Fibroblast of mammary gland (primary cell): Measurements from ENCODE around the gene HMCN1.

Experiments
- DNase-seq: peaks from one replicate; pipeline ENCODE4 v3.0.0-alpha.2; 2010; ENCODE audit warnings: low read depth
- H3K4me3 ChIP-seq: 2 replicates; pipeline ENCODE4 v1.5.1; 2011; ENCODE audit warnings: low read depth, mild to moderate bottlenecking, low read length, moderate library complexity; ENCODE audit not compliant: control insufficient read depth
- TF ChIP-seq, protein P1 (sequence below): conservative IDR thresholded peaks from 2 replicates; pipeline ENCODE4 v1.5.1; 2011; ENCODE audit warnings: low read depth, low read length, inconsistent platforms; ENCODE audit not compliant: control insufficient read depth, insufficient read depth

HMCN1 gene

DNA sequence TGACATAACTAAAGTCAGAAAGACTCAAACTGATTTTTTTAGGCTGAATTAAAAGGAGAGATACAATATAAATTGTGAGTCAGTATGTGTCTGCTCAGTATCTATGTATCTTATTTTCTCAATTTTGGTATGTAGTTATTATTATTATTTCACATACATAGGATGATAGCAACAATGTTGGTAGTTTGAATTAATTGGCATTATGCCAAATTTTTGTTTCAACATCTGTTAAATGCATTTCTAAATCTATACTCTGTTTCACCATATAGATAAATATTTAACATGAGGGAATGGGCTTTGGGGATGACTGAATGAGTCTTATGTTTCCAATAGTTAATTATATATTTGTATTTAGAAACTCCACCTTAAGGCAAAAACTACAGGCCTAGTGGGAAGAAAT, 12.6 kb upstream of the HMCN1 start:
- H3K4me3 ChIP-seq = no peak overlapping the region
- TF ChIP-seq, protein P1, sequence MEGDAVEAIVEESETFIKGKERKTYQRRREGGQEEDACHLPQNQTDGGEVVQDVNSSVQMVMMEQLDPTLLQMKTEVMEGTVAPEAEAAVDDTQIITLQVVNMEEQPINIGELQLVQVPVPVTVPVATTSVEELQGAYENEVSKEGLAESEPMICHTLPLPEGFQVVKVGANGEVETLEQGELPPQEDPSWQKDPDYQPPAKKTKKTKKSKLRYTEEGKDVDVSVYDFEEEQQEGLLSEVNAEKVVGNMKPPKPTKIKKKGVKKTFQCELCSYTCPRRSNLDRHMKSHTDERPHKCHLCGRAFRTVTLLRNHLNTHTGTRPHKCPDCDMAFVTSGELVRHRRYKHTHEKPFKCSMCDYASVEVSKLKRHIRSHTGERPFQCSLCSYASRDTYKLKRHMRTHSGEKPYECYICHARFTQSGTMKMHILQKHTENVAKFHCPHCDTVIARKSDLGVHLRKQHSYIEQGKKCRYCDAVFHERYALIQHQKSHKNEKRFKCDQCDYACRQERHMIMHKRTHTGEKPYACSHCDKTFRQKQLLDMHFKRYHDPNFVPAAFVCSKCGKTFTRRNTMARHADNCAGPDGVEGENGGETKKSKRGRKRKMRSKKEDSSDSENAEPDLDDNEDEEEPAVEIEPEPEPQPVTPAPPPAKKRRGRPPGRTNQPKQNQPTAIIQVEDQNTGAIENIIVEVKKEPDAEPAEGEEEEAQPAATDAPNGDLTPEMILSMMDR = no peak
- DNase-seq = no peak

DNA sequence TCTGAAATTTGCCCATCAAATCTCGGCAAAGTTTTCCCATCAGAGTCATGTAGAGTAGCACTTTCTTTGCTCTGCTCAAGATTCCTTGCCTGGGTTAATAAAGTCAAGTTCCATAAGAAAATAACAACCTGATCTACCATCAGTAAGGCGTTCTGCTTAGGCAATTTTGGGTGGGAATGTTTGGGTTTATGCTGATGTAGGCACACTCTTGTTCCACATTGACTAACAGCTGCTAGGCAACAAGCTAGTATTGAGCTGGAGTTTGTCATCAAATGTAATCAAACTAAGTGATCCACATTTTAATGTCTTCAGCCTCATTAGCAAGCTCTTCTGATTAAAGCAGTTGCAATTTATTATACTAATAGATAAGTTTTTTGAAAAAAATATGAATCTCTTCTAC, 12.1 kb upstream of the HMCN1 start:
- no peak overlapping the region for H3K4me3 ChIP-seq
- no peak for DNase-seq
- TF ChIP-seq, protein P1 = no peak

DNA sequence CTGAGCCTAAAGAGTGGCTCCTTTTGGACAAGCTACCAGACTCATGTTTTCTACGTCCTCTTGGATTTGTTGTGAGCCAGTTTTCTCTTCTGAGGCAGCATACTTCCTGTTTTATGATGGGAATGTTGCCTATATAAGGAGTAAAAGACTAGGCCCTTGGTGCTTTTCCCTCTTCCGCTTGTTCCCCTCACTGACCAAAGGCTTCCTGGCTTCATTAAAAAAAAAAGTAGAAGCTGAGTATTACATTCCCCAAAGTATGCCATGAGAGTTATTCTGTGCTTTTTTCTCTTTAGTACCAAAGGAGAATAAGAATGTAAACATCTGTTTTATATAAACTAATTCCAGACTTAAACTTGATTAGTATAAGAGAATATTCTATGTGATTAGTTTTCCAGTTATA, 6.5 kb upstream of the HMCN1 start:
- no peak for DNase-seq
- TF ChIP-seq, protein P1 = no peak
- H3K4me3 ChIP-seq = no peak overlapping the region

DNA sequence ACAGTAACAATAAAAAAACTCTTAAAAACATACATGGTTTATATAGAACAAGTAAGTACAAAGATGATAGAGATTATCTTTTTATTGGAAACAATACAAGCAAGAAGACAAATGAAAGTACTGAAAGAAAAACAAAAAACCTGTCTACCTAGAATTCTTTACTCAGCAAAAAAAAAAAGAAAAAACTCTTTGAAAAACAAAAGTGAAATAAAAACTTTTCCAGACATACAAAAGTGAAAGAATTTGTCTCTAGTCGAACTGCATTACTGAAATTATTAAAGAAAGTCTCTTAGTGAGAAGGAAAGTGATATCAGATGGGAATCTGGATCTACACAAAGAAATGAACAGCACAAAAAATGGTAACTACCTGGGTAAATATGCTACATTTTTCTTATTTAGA, 2.7 kb upstream of the HMCN1 start:
- TF ChIP-seq, protein P1 = no peak
- no peak for DNase-seq
- H3K4me3 ChIP-seq = no peak overlapping the region

DNA sequence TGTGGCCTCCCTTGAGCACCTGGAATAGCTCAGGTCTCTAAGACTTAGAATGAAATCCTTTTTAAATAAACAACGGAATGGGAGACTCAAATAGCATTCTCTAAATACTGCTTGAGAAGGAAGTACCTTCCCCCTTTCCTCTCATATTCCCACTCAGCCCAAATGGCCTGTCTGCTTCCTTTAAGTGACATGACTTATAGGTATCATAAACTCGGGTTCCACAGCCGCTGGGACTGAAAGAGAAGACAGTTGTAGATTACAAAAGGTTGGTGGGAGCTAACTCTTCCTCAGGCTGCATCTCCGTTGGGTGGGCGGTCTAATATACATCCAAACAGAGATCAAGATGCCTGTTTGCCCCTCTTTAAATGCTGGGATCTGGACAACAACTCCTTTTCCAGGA, 1.2 kb upstream of the HMCN1 start:
- H3K4me3 ChIP-seq = no peak overlapping the region
- TF ChIP-seq, protein P1 = no peak
- no peak for DNase-seq

DNA sequence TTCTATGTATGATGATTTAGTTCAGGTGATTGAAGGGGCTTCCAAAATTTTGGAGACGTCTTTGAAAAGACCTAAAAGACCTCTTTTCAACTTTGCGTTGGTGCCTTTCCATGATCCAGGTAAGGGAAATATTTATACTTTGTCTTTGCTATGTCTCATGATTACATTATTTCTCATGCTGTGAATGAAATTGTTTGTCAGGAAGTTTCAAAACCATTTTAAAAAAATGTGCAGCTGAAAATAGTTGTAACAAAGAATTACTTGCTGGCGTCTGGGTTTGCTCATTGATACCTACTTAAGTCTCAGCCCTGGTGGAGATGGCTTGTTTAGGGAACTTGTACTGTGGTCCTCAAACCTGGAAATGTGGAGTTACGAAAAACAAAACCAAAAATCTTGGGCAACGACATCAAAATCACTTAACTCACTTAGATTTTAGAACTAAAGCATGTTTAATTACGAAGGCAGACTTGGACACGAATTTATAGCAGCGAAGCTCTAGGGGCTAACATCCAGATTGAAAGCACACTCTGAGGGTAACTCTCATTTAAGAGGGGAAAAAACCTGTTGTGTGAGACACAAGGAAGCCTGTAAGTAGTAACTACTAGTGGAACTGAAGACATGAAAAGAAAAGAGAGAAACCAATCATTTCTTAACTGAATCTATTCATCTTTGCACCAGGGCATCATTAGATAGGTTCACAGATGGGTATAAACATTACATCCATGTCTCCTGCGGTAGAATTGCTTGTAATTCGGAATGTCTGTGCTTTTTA, 924 bp downstream of the HMCN1 start:
- TF ChIP-seq, protein P1 = no peak
- H3K4me3 ChIP-seq = peak overlapping the region; percentile 63
- DNase-seq = peak; percentile 34
